ENCODE measurements around the gene BTBD2. TPM values are rescaled to one million over a fixed set of nuclear protein-coding genes. Genes with fewer than 3 reads are reported as not detected.

The BTBD2 gene
- total and polyA plus RNA-seq, 2 of the 8 experiments (the other 6 are each of a cell fraction or from before 2014, with no cell fraction given), result 91.7 to 92.3 TPM

DNA sequence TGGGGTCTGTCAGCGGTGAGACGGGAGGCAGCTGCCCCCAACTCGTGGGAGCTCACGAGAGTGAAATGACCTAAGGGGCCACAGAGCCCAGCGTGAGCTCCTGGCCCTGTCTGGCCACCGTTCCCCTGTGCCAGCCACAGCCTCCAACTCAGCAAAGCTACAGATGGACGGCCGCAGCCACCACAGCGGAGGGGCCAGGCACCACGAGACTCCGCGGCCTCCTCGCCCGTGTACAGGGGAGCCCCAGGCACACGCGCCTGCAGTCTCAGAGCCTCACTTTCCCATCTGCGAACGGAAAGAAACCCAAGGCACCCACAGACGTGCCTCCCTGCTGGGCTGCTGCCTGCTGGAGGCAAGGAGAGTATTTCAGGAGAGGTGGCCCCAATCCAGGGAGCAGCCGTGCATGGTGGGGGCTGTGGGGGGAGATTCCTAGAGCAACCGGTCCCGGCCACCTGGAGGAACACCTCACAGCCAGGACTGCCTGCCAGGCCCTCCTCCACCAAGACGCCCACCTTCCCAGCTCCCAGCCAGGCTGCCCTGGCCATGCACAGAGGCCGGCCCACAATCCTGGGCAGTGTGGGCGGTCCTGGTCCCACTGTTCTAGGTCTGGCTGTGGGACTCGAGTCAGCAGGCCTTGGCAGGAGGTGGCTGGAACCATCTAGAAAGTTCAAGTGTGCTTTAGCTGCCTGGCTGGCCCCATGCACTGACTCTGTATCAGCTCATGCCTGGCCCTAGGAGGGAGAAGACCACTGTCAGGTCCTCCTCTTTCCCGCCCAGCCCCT is 33.6 kb upstream of the BTBD2 start:
- no peak overlapping the region for H3K4ac ChIP-seq (replicated peaks; ENCODE audit: insufficient read length, low read depth, low read length)
- H3K18ac ChIP-seq (ENCODE audit: extremely low read depth, low read length), result no peak overlapping the region; the same call in 1 of the 2 replicates
- peaks cover 0 to 8% (median 0%) of the 10 kb centered on the region in 4 experiments; a peak in 4 of 8 replicates for H3K36me3 ChIP-seq (ENCODE audit: control insufficient read depth in 2 of 4, insufficient read depth in 4 of 4, low read length in 3 of 4)
- H3K27ac ChIP-seq (ENCODE audit: low read depth, low read length), result peak overlapping the region; percentile 11; the same call in 1 of the 2 replicates
- peak overlapping the region; percentile 78 to 91 for H3K4me2 ChIP-seq (ENCODE audit: insufficient read depth in 1 of 2, low read depth in 2 of 2, low read length in 2 of 2)
- H3K79me2 ChIP-seq (ENCODE audit: control insufficient read depth in 1 of 2, insufficient read depth in 2 of 2, low read length in 2 of 2), result peaks cover 9 to 29% of the 10 kb centered on the region in 2 experiments; a peak in 2 of 4 replicates
- H4K8ac ChIP-seq (ENCODE audit: extremely low read depth, insufficient read depth, low read length), result peak overlapping the region; percentile 86
- ChIA-PET CTCF (ENCODE audit: partially characterized antibody) (interaction anchor here (0.5 to 1.6 kb wide), 7 partner anchors 12 to 223 kb away, joined by 3 to 4 read pairs (median 3); no protein-coding TSS in a partner anchor), POLR2A (ENCODE audit: partially characterized antibody) (interaction anchor here (0.7 to 22.2 kb wide), 15 partner anchors 12 to 764 kb away, joined by 3 to 524 read pairs (median 3); partner anchors contain the start of gene TIMM13)
- peak overlapping the region; percentile 54 to 100 (median 88); a peak in 7 of 8 replicates for H3K4me3 ChIP-seq (ENCODE audit: extremely low read depth in 1 of 4, insufficient read depth in 2 of 4, low read depth in 3 of 4, low read length in 4 of 4)
- peaks cover 0 to 12% (median 8%) of the 10 kb centered on the region in 4 experiments; a peak in 5 of 7 replicates for H3K4me1 ChIP-seq (replicated peaks in 1 of 4; ENCODE audit: control insufficient read depth in 3 of 4, insufficient read depth in 4 of 4, low read length in 3 of 4)
- no peak overlapping the region for H2AFZ ChIP-seq (ENCODE audit: low read length)
- H2AK5ac ChIP-seq (ENCODE audit: low read depth, low read length), result no peak overlapping the region
- no peak overlapping the region for H2BK12ac ChIP-seq (ENCODE audit: low read depth, low read length)
- DNase-seq (ENCODE audit: low read depth in 1 of 2, low spot score in 2 of 2), result no peak
- H4K5ac ChIP-seq (ENCODE audit: insufficient read length, low read depth, low read length), result no peak overlapping the region
- no peak for FAIRE-seq
- no peak overlapping the region for H4K91ac ChIP-seq (replicated peaks; ENCODE audit: insufficient read length, low read length)
- no peak overlapping the region for H3K23ac ChIP-seq (ENCODE audit: insufficient read length)
- TF ChIP-seq, protein P1, sequence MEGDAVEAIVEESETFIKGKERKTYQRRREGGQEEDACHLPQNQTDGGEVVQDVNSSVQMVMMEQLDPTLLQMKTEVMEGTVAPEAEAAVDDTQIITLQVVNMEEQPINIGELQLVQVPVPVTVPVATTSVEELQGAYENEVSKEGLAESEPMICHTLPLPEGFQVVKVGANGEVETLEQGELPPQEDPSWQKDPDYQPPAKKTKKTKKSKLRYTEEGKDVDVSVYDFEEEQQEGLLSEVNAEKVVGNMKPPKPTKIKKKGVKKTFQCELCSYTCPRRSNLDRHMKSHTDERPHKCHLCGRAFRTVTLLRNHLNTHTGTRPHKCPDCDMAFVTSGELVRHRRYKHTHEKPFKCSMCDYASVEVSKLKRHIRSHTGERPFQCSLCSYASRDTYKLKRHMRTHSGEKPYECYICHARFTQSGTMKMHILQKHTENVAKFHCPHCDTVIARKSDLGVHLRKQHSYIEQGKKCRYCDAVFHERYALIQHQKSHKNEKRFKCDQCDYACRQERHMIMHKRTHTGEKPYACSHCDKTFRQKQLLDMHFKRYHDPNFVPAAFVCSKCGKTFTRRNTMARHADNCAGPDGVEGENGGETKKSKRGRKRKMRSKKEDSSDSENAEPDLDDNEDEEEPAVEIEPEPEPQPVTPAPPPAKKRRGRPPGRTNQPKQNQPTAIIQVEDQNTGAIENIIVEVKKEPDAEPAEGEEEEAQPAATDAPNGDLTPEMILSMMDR (IDR thresholded peaks at IDR 0.05; ENCODE audit: control extremely low read depth in 1 of 3, insufficient read depth in 1 of 3, low read depth in 1 of 3, low read length in 3 of 3), result no peak
- 0 out of 2 replicates have a peak, but pooled peaks have one; percentile 14 for TF ChIP-seq POLR2AphosphoS5 (IDR thresholded peaks at IDR 0.05; ENCODE audit: low read depth, low read length)
- H4K20me1 ChIP-seq (replicated peaks in 1 of 2; ENCODE audit: control insufficient read depth in 1 of 2, insufficient read depth in 2 of 2, low read length in 2 of 2), result peaks cover 21 to 46% of the 10 kb centered on the region in 2 experiments
- no peaks in the 10 kb centered on the region for H3K27me3 ChIP-seq (replicated peaks in 1 of 4; ENCODE audit: control insufficient read depth in 3 of 4, extremely low read depth in 1 of 4, insufficient read depth in 3 of 4, low read length in 3 of 4)
- H2BK15ac ChIP-seq (ENCODE audit: low read length), result 0 out of 2 replicates have a peak overlapping the region, but pooled peaks have one; percentile 40
- 92% methylated on average over 27 of the region's 27 CpGs; no CpG with 5 or more reads in 1 of the 2 experiments for WGBS, 2 experiments (ENCODE audit: extremely low coverage in 1 of 2, insufficient coverage in 1 of 2, insufficient read length in 1 of 2, insufficient replicate concordance in 2 of 2, low coverage in 1 of 2, low lambda C conversion rate in 2 of 2, missing lambda C conversion rate in 1 of 2)
- H2BK120ac ChIP-seq (replicated peaks; ENCODE audit: low read depth, low read length), result no peak overlapping the region
- H3K9me3 ChIP-seq (ENCODE audit: insufficient read depth in 2 of 2, low read depth in 1 of 2, low read length in 1 of 2), result no peaks in the 10 kb centered on the region
- H2BK20ac ChIP-seq (ENCODE audit: low read length), result no peak overlapping the region
- peaks cover 4% of the 10 kb centered on the region; the same call in 1 of the 2 replicates for H3K23me2 ChIP-seq (ENCODE audit: low read depth, low read length)
- peak overlapping the region; percentile 35; the same call in 1 of the 2 replicates for H2BK5ac ChIP-seq (ENCODE audit: low read depth, low read length)
- H3K79me1 ChIP-seq (ENCODE audit: low read depth, low read length), result peaks cover 23% of the 10 kb centered on the region
- no peak overlapping the region; a peak in 2 of 7 replicates for H3K9ac ChIP-seq (replicated peaks in 1 of 4; ENCODE audit: extremely low read depth in 1 of 4, low read depth in 3 of 4, low read length in 3 of 4)
- no peak overlapping the region for H3K14ac ChIP-seq (ENCODE audit: insufficient read length)
- H3K56ac ChIP-seq (replicated peaks; ENCODE audit: insufficient read length, low read depth, low read length), result no peak overlapping the region
